HCT116 (cell line): Measurements from ENCODE around the gene HTR2C. TPM values are rescaled to one million over a fixed set of nuclear protein-coding genes. Genes with fewer than 3 reads are reported as not detected.

Source experiments
- ATAC-seq: fragments of 200-7000 bp; cut with Tn5 transposase; 2 replicates; pipeline ENCODE4 v1.9.1; 2020; ENCODE audit warnings: mild to moderate bottlenecking, moderate library complexity
- BruUV-seq: library from RNA; stranded (reverse); fragments of 400-500 nt; replicated peaks from 2 replicates; lab custom pipeline; 2021; lab: Mats Ljungman, UMichigan
- CTCF ChIA-PET: fragments of 300-600 bp; sonication (Branson Sonifier 250); formaldehyde crosslinking; loops from one replicate; lab custom pipeline; 2021; ENCODE audit warnings: antibody characterized with exemption; lab: Charles Lee
- POLR2A ChIA-PET: fragments of 300-600, 350-600 bp; sonication (Branson Sonifier 250); formaldehyde crosslinking; loops from one replicate; lab custom pipeline; 2021; ENCODE audit warnings: antibody characterized with exemption; lab: Charles Lee
- RAD21 ChIA-PET, 2 experiments: fragments of 300-600 bp; sonication (Branson Sonifier 250); formaldehyde crosslinking; loops; one replicate each; lab custom pipeline; 2023; ENCODE audit warnings: low total read pairs in 2 of 2; ENCODE audit not compliant: uncharacterized antibody in 2 of 2, unreplicated experiment in 2 of 2, low non-redundant PET in 1 of 2; lab: Charles Lee
- DNase-seq: peaks from one replicate; pipeline ENCODE4 v3.0.0-alpha.2; 2010; ENCODE audit warnings: low read depth, low spot score
- H2AFZ ChIP-seq: fragments of 200-600 bp; shearing (Covaris generic), sonication (generic); 2 replicates; pipeline ENCODE4 v1.6.1; 2017; ENCODE audit warnings: low read depth, mixed run types, mixed read lengths, antibody characterized with exemption, low read length; ENCODE audit not compliant: poor library complexity, severe bottlenecking
- H3K27ac ChIP-seq: 2 replicates; pipeline ENCODE4 v1.5.1; 2012; ENCODE audit warnings: low read depth, low read length
- H3K27me3 ChIP-seq: fragments of 200-600 bp; sonication (generic); 2 replicates; pipeline ENCODE4 v1.6.1; 2016; ENCODE audit warnings: mixed run types, low read length, mixed read lengths; ENCODE audit not compliant: insufficient read depth
- H3K36me3 ChIP-seq, 2 experiments: fragments of 200-500 bp in 1 of 2; fragments of 200-600 bp in 1 of 2; sonication (Bioruptor generic) in 1 of 2; sonication (generic) in 1 of 2; 2 replicates each; pipeline versions ENCODE4 v1.5.1 to v1.6.1; 2014 to 2016; ENCODE audit warnings: low read length in 2 of 2, inconsistent platforms in 1 of 2, mixed read lengths in 1 of 2, mixed run types in 1 of 2; ENCODE audit not compliant: insufficient read depth in 2 of 2, control insufficient read depth in 1 of 2
- H3K4me1 ChIP-seq, 2 experiments: fragments of 200-600 bp in 1 of 2; sonication (generic) in 1 of 2; 2 replicates each; pipeline versions ENCODE4 v1.5.1 to v1.6.1; 2012 to 2017; ENCODE audit warnings: low read length in 2 of 2, inconsistent platforms in 1 of 2, mild to moderate bottlenecking in 1 of 2, mixed read lengths in 1 of 2, mixed run types in 1 of 2, moderate library complexity in 1 of 2; ENCODE audit not compliant: insufficient read depth in 2 of 2, control insufficient read depth in 1 of 2
- H3K4me2 ChIP-seq: fragments of 200-600 bp; sonication (generic); 2 replicates; pipeline ENCODE4 v1.6.1; 2017; ENCODE audit warnings: mixed run types, low read length, mixed read lengths
- H3K4me3 ChIP-seq, 2 experiments: fragments of 200-600 bp in 1 of 2; sonication (generic) in 1 of 2; replicated peaks in 1 of 2; 2 replicates each; pipeline ENCODE4 v1.5.1; 2011 to 2016; ENCODE audit warnings: low read length in 2 of 2, control low read depth in 1 of 2, low read depth in 1 of 2, mild to moderate bottlenecking in 1 of 2, mixed read lengths in 1 of 2, mixed run types in 1 of 2
- H3K79me2 ChIP-seq: fragments of 200-600 bp; sonication (generic); 2 replicates; pipeline ENCODE4 v1.6.1; 2017; ENCODE audit warnings: mild to moderate bottlenecking, mixed run types, low read length, moderate library complexity, mixed read lengths; ENCODE audit not compliant: insufficient read depth
- H3K9ac ChIP-seq: fragments of 200-600 bp; sonication (generic); 2 replicates; pipeline ENCODE4 v1.6.1; 2016; ENCODE audit warnings: low read length, mixed read lengths
- H3K9me2 ChIP-seq: fragments of 200-600 bp; sonication (generic), shearing (Covaris generic); 2 replicates; pipeline ENCODE4 v1.6.1; 2017; ENCODE audit warnings: mixed run types, mild to moderate bottlenecking, moderate library complexity; ENCODE audit not compliant: insufficient read depth
- H3K9me3 ChIP-seq, 2 experiments: fragments of 200-500 bp in 1 of 2; fragments of 200-600 bp in 1 of 2; sonication (Bioruptor generic) in 1 of 2; sonication (generic) in 1 of 2; 2 replicates each; pipeline ENCODE4 v1.6.1; 2014 to 2017; ENCODE audit warnings: low read length in 2 of 2, mixed read lengths in 2 of 2, inconsistent platforms in 1 of 2, low read depth in 1 of 2, mild to moderate bottlenecking in 1 of 2, mixed run types in 1 of 2, moderate library complexity in 1 of 2; ENCODE audit not compliant: control insufficient read depth in 1 of 2, insufficient read depth in 1 of 2
- H4K20me1 ChIP-seq: fragments of 200-600 bp; sonication (generic), shearing (Covaris generic); 2 replicates; pipeline ENCODE4 v1.6.1; 2017; ENCODE audit warnings: mixed run types, mild to moderate bottlenecking, moderate library complexity; ENCODE audit not compliant: insufficient read depth
- ATF3 ChIP-seq: IDR thresholded peaks from 2 replicates; pipeline ENCODE4 v1.6.1; 2012
- FOSL1 ChIP-seq: IDR thresholded peaks from 2 replicates; pipeline ENCODE4 v1.6.1; 2012; ENCODE audit warnings: low read depth
- JUND ChIP-seq: IDR thresholded peaks from 2 replicates; pipeline ENCODE4 v1.6.1; 2012
- MAX ChIP-seq: IDR thresholded peaks from 2 replicates; pipeline ENCODE4 v1.6.1; 2012
- POLR2A ChIP-seq: IDR thresholded peaks from 2 replicates; pipeline ENCODE4 v1.7.0; 2011; ENCODE audit warnings: borderline replicate concordance; ENCODE audit not compliant: insufficient read depth, insufficient read length; ENCODE audit errors: extremely low read depth
- POLR2AphosphoS5 ChIP-seq: IDR thresholded peaks from 2 replicates; pipeline ENCODE4 v1.6.1; 2011; ENCODE audit warnings: mild to moderate bottlenecking, low read depth, low read length, moderate library complexity
- RAD21 ChIP-seq: IDR thresholded peaks from 2 replicates; pipeline ENCODE4 v1.6.1; 2012; ENCODE audit warnings: low read depth, mild to moderate bottlenecking
- SIN3A ChIP-seq: IDR thresholded peaks from 2 replicates; pipeline ENCODE4 v1.6.1; 2012; ENCODE audit warnings: low read depth
- SP1 ChIP-seq: IDR thresholded peaks from 2 replicates; pipeline ENCODE4 v1.6.1; 2012; ENCODE audit warnings: low read depth
- TCF7L2 ChIP-seq: IDR thresholded peaks from 2 replicates; pipeline ENCODE4 v1.7.0; 2011; ENCODE audit warnings: borderline replicate concordance, inconsistent platforms; ENCODE audit not compliant: insufficient read depth, insufficient read length; ENCODE audit errors: extremely low read depth
- YY1 ChIP-seq: IDR thresholded peaks from 2 replicates; pipeline ENCODE4 v1.6.1; 2011; ENCODE audit warnings: low read length, low read depth, moderate library complexity, mild to moderate bottlenecking; ENCODE audit not compliant: insufficient replicate concordance; ENCODE audit errors: extremely low read depth
- ZBTB33 ChIP-seq: IDR thresholded peaks from 2 replicates; pipeline ENCODE4 v1.6.1; 2011; ENCODE audit warnings: mild to moderate bottlenecking, low read length, moderate library complexity; ENCODE audit not compliant: insufficient replicate concordance; ENCODE audit errors: extremely low read depth
- ZFX ChIP-seq: fragments of 450-650 bp; IDR thresholded peaks from 2 replicates; pipeline ENCODE4 v1.6.1; 2017
- ZNF274 ChIP-seq: fragments of 200-500 bp; sonication (Bioruptor generic); IDR thresholded peaks from 2 replicates; pipeline ENCODE4 v1.6.1; 2014; ENCODE audit warnings: mild to moderate bottlenecking, low read depth, low read length, inconsistent platforms
- intact Hi-C: fragments of 100-400 bp; cut with micrococcal nuclease; formaldehyde crosslinking; loops from 2 replicates; pipeline ENCODE4 v1.10.0; 2022
- total RNA-seq: library from RNA; stranded (reverse); gene quantifications from one replicate; pipeline ENCODE4 v1.2.1, GENCODE V29; 2021; ENCODE audit not compliant: unreplicated experiment
- TF ChIP-seq, protein P1 (sequence below), 3 experiments: fragments of 200-600 bp in 1 of 3; sonication (generic) in 1 of 3; IDR thresholded peaks in 2 of 3; conservative IDR thresholded peaks in 1 of 3; 2 replicates each; pipeline ENCODE4 v1.5.1; 2012 to 2017; ENCODE audit warnings: low read depth in 2 of 3, low read length in 2 of 3, antibody characterized with exemption in 1 of 3, borderline replicate concordance in 1 of 3, control low read depth in 1 of 3, mild to moderate bottlenecking in 1 of 3, mixed read lengths in 1 of 3, mixed run types in 1 of 3, moderate library complexity in 1 of 3; ENCODE audit not compliant: insufficient read depth in 1 of 3

HTR2C gene
- total RNA-seq, 1 experiment from 2014 or later = not detected

- Histone ChIP-seq H3K27me3 (no peaks in the 10 kb centered on the region), H3K4me3 (no peak overlapping the region), H3K79me2 (no peaks in the 10 kb centered on the region), H3K9ac (no peak overlapping the region), H3K9me2 (no peaks in the 10 kb centered on the region), H2AFZ (no peak overlapping the region), H3K27ac (no peak overlapping the region), H3K9me3 (no peaks in the 10 kb centered on the region), H3K4me2 (no peak overlapping the region), H3K4me1 (no peaks in the 10 kb centered on the region), H4K20me1 (no peaks in the 10 kb centered on the region), H3K36me3 (no peaks in the 10 kb centered on the region)
- POLR2A ChIA-PET = no interaction called here
- ATAC-seq (no peak), DNase-seq (no peak)
- intact Hi-C loops = no loop called here
- no TSS peak for BruUV-seq
- RAD21 ChIA-PET = no interaction called here
- TF ChIP-seq, protein P1, sequence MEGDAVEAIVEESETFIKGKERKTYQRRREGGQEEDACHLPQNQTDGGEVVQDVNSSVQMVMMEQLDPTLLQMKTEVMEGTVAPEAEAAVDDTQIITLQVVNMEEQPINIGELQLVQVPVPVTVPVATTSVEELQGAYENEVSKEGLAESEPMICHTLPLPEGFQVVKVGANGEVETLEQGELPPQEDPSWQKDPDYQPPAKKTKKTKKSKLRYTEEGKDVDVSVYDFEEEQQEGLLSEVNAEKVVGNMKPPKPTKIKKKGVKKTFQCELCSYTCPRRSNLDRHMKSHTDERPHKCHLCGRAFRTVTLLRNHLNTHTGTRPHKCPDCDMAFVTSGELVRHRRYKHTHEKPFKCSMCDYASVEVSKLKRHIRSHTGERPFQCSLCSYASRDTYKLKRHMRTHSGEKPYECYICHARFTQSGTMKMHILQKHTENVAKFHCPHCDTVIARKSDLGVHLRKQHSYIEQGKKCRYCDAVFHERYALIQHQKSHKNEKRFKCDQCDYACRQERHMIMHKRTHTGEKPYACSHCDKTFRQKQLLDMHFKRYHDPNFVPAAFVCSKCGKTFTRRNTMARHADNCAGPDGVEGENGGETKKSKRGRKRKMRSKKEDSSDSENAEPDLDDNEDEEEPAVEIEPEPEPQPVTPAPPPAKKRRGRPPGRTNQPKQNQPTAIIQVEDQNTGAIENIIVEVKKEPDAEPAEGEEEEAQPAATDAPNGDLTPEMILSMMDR (IDR thresholded peaks at IDR 0.05 in 2 of 3, conservative IDR thresholded peaks at IDR 0.05 in 1 of 3; ENCODE audit: borderline replicate concordance in 1 of 3, insufficient read depth in 1 of 3, low read depth in 2 of 3, low read length in 2 of 3) = no peak
- TF ChIP-seq POLR2AphosphoS5 = no peak
- no peak for TF ChIP-seq JUND
- no peak for TF ChIP-seq ZFX
- no peak for TF ChIP-seq ZNF274
- no peak for TF ChIP-seq YY1
- no peak for TF ChIP-seq TCF7L2
- TF ChIP-seq MAX = no peak
- TF ChIP-seq SIN3A = no peak
- TF ChIP-seq ATF3 = no peak
- no peak for TF ChIP-seq SP1
- TF ChIP-seq RAD21 = no peak
- TF ChIP-seq FOSL1 = no peak
- TF ChIP-seq POLR2A = no peak
- no peak for TF ChIP-seq ZBTB33
- CTCF ChIA-PET = no interaction called here
Observed at GRCh38 chrX:114581528-114582263, 2.2 kb upstream of the HTR2C start.
